Lower leg skin (tissue), 4 donors: ENCODE results near the gene PDLIM7. TPM values are rescaled to one million over a fixed set of nuclear protein-coding genes. Genes with fewer than 3 reads are reported as not detected.
"Not testable (repeated sequence)": the region's sequence is repeated elsewhere in the genome, so short reads cannot be mapped to it uniquely, and the experiment has no call there.

ENCODE experiments used
- DNase-seq, 2 donors: peaks; one replicate each; pipeline ENCODE4 v3.0.0-alpha.2; 2019; ENCODE audit warnings: low spot score in 2 of 2
- H3K4me3 ChIP-seq: fragments of 200-600 bp; sonication (generic); 2 replicates; pipeline ENCODE4 v1.5.1; 2017; ENCODE audit warnings: mild to moderate bottlenecking, low read depth; ENCODE audit not compliant: poor library complexity, severe bottlenecking
- CTCF ChIP-seq, 3 donors: fragments of 450-650 bp; IDR thresholded peaks; one replicate each; pipeline ENCODE4 v1.5.1; 2016; ENCODE audit warnings: antibody characterized with exemption in 3 of 3, mild to moderate bottlenecking in 3 of 3, moderate library complexity in 2 of 3
- POLR2A ChIP-seq, 2 donors: fragments of 450-650 bp; IDR thresholded peaks; one replicate each; pipeline ENCODE4 v1.6.1; 2016 to 2017; ENCODE audit warnings: antibody characterized with exemption in 2 of 2, mild to moderate bottlenecking in 1 of 2, moderate library complexity in 1 of 2
- WGBS, 2 donors: methylation state at CpG; one replicate each; pipeline ENCODE4 v1.1.5; 2018; 5-methylcytosine and 5-hydroxymethylcytosine counted together
- intact Hi-C: fragments of 100-400 bp; cut with DNase I; formaldehyde crosslinking; loops from one replicate; pipeline ENCODE4 v1.15.0; 2023; ENCODE audit warnings: low total_unique reads
- total RNA-seq, 4 donors: library from RNA; depleted of rRNA; stranded (reverse); fragments of >200 nt; gene quantifications; one replicate each; pipeline ENCODE4 v1.1.0, GENCODE V29; 2016

Gene PDLIM7
- total RNA-seq, 4 donors from 2014 or later = 11.8 to 31.7 (median 23.5) TPM

GRCh38 chr5:177487975-177488374 is 9.4 kb downstream of the PDLIM7 start:
- no peak for TF ChIP-seq POLR2A (IDR thresholded peaks at IDR 0.05)
- no peak for TF ChIP-seq CTCF (IDR thresholded peaks at IDR 0.05)
- no peak for DNase-seq
- intact Hi-C loops = no loop called here
- WGBS, 2 donors = 93 to 97% methylated on average over 14 to 15 of the region's 15 CpGs
- no peak overlapping the region for H3K4me3 ChIP-seq

- 92 to 98% methylated on average over 8 of the region's 8 CpGs for WGBS, 2 donors
- no peak for TF ChIP-seq POLR2A (IDR thresholded peaks at IDR 0.05)
- no peak for TF ChIP-seq CTCF (IDR thresholded peaks at IDR 0.05)
- DNase-seq = no peak
- intact Hi-C loops = no loop called here
- H3K4me3 ChIP-seq = no peak overlapping the region
Measured at GRCh38 chr5:177487144-177487543, 10.3 kb downstream of the PDLIM7 start.

- H3K4me3 ChIP-seq = no peak overlapping the region
- WGBS, 2 donors = 93 to 100% methylated on average over 3 of the region's 3 CpGs
- no peak for TF ChIP-seq POLR2A (IDR thresholded peaks at IDR 0.05)
- no peak for TF ChIP-seq CTCF (IDR thresholded peaks at IDR 0.05)
- intact Hi-C loops = no loop called here
- no peak for DNase-seq
Measured at GRCh38 chr5:177486256-177486655, 11.1 kb downstream of the PDLIM7 start.

GRCh38 chr5:177485753-177486152 is 11.7 kb downstream of the PDLIM7 start:
- H3K4me3 ChIP-seq, DNase-seq, intact Hi-C loops: not testable (repeated sequence)
- 100% methylated on average over 3 of the region's 3 CpGs for WGBS, 2 donors

- no peak overlapping the region for H3K4me3 ChIP-seq
- 84 to 86% methylated on average over 9 to 13 of the region's 13 CpGs for WGBS, 2 donors
- TF ChIP-seq POLR2A (IDR thresholded peaks at IDR 0.05) (no peak), CTCF (IDR thresholded peaks at IDR 0.05) (no peak)
- DNase-seq = no peak
- intact Hi-C loops = no loop called here
Measured at GRCh38 chr5:177484902-177485549, 12.4 kb downstream of the PDLIM7 start.

GRCh38 chr5:177483994-177484901 is 13.2 kb downstream of the PDLIM7 start:
- H3K4me3 ChIP-seq = no peak overlapping the region
- no peak for TF ChIP-seq CTCF (IDR thresholded peaks at IDR 0.05)
- TF ChIP-seq POLR2A (IDR thresholded peaks at IDR 0.05) = no peak
- no peak for DNase-seq
- WGBS, 2 donors = 84 to 92% methylated on average over 20 to 21 of the region's 22 CpGs
- intact Hi-C loops = no loop called here
